IMR-90 (cell line): ENCODE measurements around the gene OXNAD1.

ENCODE experiments used
- BHLHE40 ChIP-seq: fragments of 150-350 bp; IDR thresholded peaks from 2 replicates; pipeline ENCODE4 v1.6.1; 2016; ENCODE audit warnings: mild to moderate bottlenecking, low read depth, low read length
- CEBPB ChIP-seq: IDR thresholded peaks from 2 replicates; pipeline ENCODE4 v1.6.1; 2012; ENCODE audit warnings: low read depth, low read length, improper control_type of control experiment
- CHD1 ChIP-seq: IDR thresholded peaks from 2 replicates; pipeline ENCODE4 v1.6.1; 2012; ENCODE audit warnings: low read depth, low read length, improper control_type of control experiment
- CTCF ChIP-seq: conservative IDR thresholded peaks from 2 replicates; pipeline ENCODE4 v1.5.1; 2012; ENCODE audit warnings: mild to moderate bottlenecking, low read depth, low read length, improper control_type of control experiment
- ELK1 ChIP-seq: fragments of 150-350 bp; IDR thresholded peaks from 2 replicates; pipeline ENCODE4 v1.6.1; 2016; ENCODE audit warnings: low read depth, mild to moderate bottlenecking, low read length, moderate library complexity, borderline replicate concordance
- FOS ChIP-seq: fragments of 150-350 bp; IDR thresholded peaks from 2 replicates; pipeline ENCODE4 v1.6.1; 2016; ENCODE audit warnings: low read depth, low read length
- MAZ ChIP-seq: IDR thresholded peaks from 2 replicates; pipeline ENCODE4 v1.6.1; 2012; ENCODE audit warnings: low read depth, mild to moderate bottlenecking, low read length, improper control_type of control experiment, moderate library complexity, borderline replicate concordance
- MXI1 ChIP-seq: IDR thresholded peaks from 2 replicates; pipeline ENCODE4 v1.6.1; 2012; ENCODE audit warnings: low read depth, mild to moderate bottlenecking, low read length, moderate library complexity, borderline replicate concordance
- NFE2L2 ChIP-seq: fragments of 150-350 bp; IDR thresholded peaks from 2 replicates; pipeline ENCODE4 v1.6.1; 2016; ENCODE audit warnings: low read depth, mild to moderate bottlenecking, low read length
- POLR2A ChIP-seq: IDR thresholded peaks from 2 replicates; pipeline ENCODE4 v1.6.1; 2012; ENCODE audit warnings: mild to moderate bottlenecking, low read depth, low read length
- RAD21 ChIP-seq: IDR thresholded peaks from 2 replicates; pipeline ENCODE4 v1.6.1; 2012; ENCODE audit warnings: low read length, improper control_type of control experiment
- RCOR1 ChIP-seq: IDR thresholded peaks from 2 replicates; pipeline ENCODE4 v1.6.1; 2012; ENCODE audit warnings: mild to moderate bottlenecking, low read length, improper control_type of control experiment; ENCODE audit not compliant: insufficient replicate concordance
- SMC3 ChIP-seq: fragments of 150-350 bp; IDR thresholded peaks from 2 replicates; pipeline ENCODE4 v1.6.1; 2016; ENCODE audit warnings: low read depth, mild to moderate bottlenecking, antibody characterized with exemption, low read length, moderate library complexity
- USF2 ChIP-seq: fragments of 150-350 bp; IDR thresholded peaks from 2 replicates; pipeline ENCODE4 v1.6.1; 2017; ENCODE audit warnings: mild to moderate bottlenecking, antibody characterized with exemption, low read length, low read depth

DNA sequence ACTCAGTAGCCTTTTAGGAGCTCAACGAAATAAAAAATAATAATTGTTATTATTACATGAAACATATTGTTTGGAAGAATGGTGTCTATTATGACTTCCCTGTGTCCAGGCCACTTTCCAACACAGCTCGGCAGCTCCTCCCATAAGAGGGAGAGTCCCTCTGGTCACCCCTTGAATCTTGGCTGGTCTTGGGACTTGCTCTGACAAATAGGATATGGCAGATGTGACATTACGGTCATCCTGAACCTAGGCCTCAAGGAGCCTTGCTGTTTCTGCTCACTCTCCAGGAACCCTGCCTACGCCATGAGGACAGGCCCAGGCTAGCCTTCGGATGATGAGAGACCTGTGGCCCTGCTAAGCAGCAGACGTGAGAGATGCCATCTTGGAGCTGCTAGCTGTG, 71.8 kb downstream of the OXNAD1 start:
- TF ChIP-seq CEBPB (no peak), RAD21 (no peak), POLR2A (no peak), CTCF (no peak), FOS (no peak), USF2 (no peak), SMC3 (no peak), BHLHE40 (no peak), MAZ (no peak), NFE2L2 (no peak), RCOR1 (no peak), MXI1 (no peak), CHD1 (no peak), ELK1 (no peak)
